SK-N-SH treated with all-trans-retinoic acid at 6 μM for 48 hours (cell line): Measurements from ENCODE around the gene PARD3B.

ENCODE experiments used
- ATAC-seq: fragments of 200-7000 bp; cut with Tn5 transposase; 3 replicates; pipeline ENCODE4 v1.9.1; 2020; ENCODE audit warnings: mild to moderate bottlenecking, moderate library complexity
- ARNTL ChIP-seq: fragments of 450-650 bp; formaldehyde crosslinking; IDR thresholded peaks from 2 replicates; pipeline ENCODE4 v1.5.0; 2020; ENCODE audit warnings: low read depth, mild to moderate bottlenecking, moderate library complexity, borderline replicate concordance
- BACH2 ChIP-seq: fragments of 250-450 bp; sonication (Bioruptor Pico); IDR thresholded peaks from 2 replicates; pipeline ENCODE4 v1.9.0; 2021; ENCODE audit warnings: mild to moderate bottlenecking, borderline replicate concordance
- CSDC2 ChIP-seq: fragments of 250-450 bp; sonication (Bioruptor Pico); IDR thresholded peaks from 2 replicates; pipeline ENCODE4 v1.5.0; 2020; ENCODE audit warnings: mild to moderate bottlenecking, moderate library complexity
- GLIS3 ChIP-seq: fragments of 250-450 bp; sonication (Bioruptor Pico); IDR thresholded peaks from 2 replicates; pipeline ENCODE4 v1.5.0; 2020; ENCODE audit warnings: mild to moderate bottlenecking, moderate library complexity
- ISL1 ChIP-seq: fragments of 250-450 bp; sonication (Bioruptor Pico); IDR thresholded peaks from 2 replicates; pipeline ENCODE4 v2.1.2; 2022; ENCODE audit warnings: mild to moderate bottlenecking, moderate library complexity
- OSR1 ChIP-seq: fragments of 250-450 bp; sonication (Bioruptor Pico); IDR thresholded peaks from 2 replicates; pipeline ENCODE4 v1.8.0; 2022; ENCODE audit warnings: moderate library complexity, mild to moderate bottlenecking, inconsistent platforms
- PPARA ChIP-seq: fragments of 250-450 bp; sonication (Bioruptor Pico); IDR thresholded peaks from 2 replicates; pipeline ENCODE4 v1.5.0; 2020; ENCODE audit warnings: mild to moderate bottlenecking, borderline replicate concordance
- RARB ChIP-seq: fragments of 250-450 bp; sonication (Bioruptor Pico); IDR thresholded peaks from 2 replicates; pipeline ENCODE4 v1.8.0; 2021; ENCODE audit warnings: mild to moderate bottlenecking, moderate library complexity
- TCF4 ChIP-seq: fragments of 250-450 bp; sonication (Bioruptor Pico); IDR thresholded peaks from 2 replicates; pipeline ENCODE4 v1.8.0; 2021; ENCODE audit warnings: mild to moderate bottlenecking, moderate library complexity, borderline replicate concordance
- TOX ChIP-seq: fragments of 250-450 bp; sonication (Bioruptor Pico); IDR thresholded peaks from 2 replicates; pipeline ENCODE4 v1.8.0; 2021; ENCODE audit warnings: mild to moderate bottlenecking, moderate library complexity, borderline replicate concordance
- ZC3H10 ChIP-seq: fragments of 250-450 bp; sonication (Bioruptor Pico); IDR thresholded peaks from 2 replicates; pipeline ENCODE4 v1.5.1; 2021; ENCODE audit warnings: mild to moderate bottlenecking, moderate library complexity
- ZFP3 ChIP-seq: fragments of 250-450 bp; sonication (Bioruptor Pico); IDR thresholded peaks from 2 replicates; pipeline ENCODE4 v1.5.0; 2020; ENCODE audit warnings: mild to moderate bottlenecking, moderate library complexity
- ZFP30 ChIP-seq: fragments of 450-650 bp; formaldehyde crosslinking; IDR thresholded peaks from 2 replicates; pipeline ENCODE4 v1.5.0; 2022; ENCODE audit warnings: mild to moderate bottlenecking, moderate library complexity
- ZNF70 ChIP-seq: fragments of 450-650 bp; formaldehyde crosslinking; IDR thresholded peaks from 2 replicates; pipeline ENCODE4 v1.5.0; 2020; ENCODE audit warnings: mild to moderate bottlenecking, moderate library complexity
- ZNF8 ChIP-seq: fragments of 450-650 bp; formaldehyde crosslinking; IDR thresholded peaks from 2 replicates; pipeline ENCODE4 v1.5.0; 2020; ENCODE audit warnings: mild to moderate bottlenecking, moderate library complexity
- TF ChIP-seq, protein P1 (sequence below): fragments of 250-450 bp; sonication (Bioruptor Pico); IDR thresholded peaks from 2 replicates; pipeline ENCODE4 v1.8.0; 2020; ENCODE audit warnings: mild to moderate bottlenecking, moderate library complexity, borderline replicate concordance
- TF ChIP-seq, protein P2 (sequence below): fragments of 250-450 bp; sonication (Bioruptor Pico); IDR thresholded peaks from 2 replicates; pipeline ENCODE4 v1.5.1; 2020; ENCODE audit warnings: low read depth, mild to moderate bottlenecking, moderate library complexity
- TF ChIP-seq, protein P3 (sequence below): fragments of 250-450 bp; sonication (Bioruptor Pico); IDR thresholded peaks from 2 replicates; pipeline ENCODE4 v1.5.0; 2020; ENCODE audit warnings: mild to moderate bottlenecking, moderate library complexity

Gene PARD3B

DNA sequence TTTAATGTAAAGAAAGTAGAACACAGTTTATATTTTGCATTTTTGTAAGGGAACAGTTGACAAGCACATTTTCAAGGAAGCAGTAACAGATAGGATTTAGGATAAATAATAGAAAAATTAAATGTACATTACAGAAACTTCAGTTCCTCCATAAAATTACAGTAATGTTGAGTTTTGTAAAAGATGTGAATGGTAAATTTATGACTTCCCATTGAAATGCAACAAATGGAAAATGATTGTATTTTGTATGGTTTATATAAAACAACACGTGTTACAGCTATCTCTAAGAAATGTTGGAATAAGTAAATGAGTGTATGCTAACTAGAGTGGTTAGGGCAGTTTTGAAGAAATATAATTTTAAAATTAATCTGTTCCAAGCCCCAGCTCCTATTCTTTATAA lies 227.3 kb downstream of the PARD3B start:
- TF ChIP-seq ZNF8 (CRISPR knock-in tag) (no peak), ARNTL (CRISPR knock-in tag) (no peak), TCF4 (CRISPR knock-in tag) (no peak), CSDC2 (CRISPR knock-in tag) (no peak), BACH2 (no peak), GLIS3 (CRISPR knock-in tag) (no peak)
- TF ChIP-seq, protein P1, sequence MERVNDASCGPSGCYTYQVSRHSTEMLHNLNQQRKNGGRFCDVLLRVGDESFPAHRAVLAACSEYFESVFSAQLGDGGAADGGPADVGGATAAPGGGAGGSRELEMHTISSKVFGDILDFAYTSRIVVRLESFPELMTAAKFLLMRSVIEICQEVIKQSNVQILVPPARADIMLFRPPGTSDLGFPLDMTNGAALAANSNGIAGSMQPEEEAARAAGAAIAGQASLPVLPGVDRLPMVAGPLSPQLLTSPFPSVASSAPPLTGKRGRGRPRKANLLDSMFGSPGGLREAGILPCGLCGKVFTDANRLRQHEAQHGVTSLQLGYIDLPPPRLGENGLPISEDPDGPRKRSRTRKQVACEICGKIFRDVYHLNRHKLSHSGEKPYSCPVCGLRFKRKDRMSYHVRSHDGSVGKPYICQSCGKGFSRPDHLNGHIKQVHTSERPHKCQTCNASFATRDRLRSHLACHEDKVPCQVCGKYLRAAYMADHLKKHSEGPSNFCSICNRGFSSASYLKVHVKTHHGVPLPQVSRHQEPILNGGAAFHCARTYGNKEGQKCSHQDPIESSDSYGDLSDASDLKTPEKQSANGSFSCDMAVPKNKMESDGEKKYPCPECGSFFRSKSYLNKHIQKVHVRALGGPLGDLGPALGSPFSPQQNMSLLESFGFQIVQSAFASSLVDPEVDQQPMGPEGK (CRISPR knock-in tag): no peak
- no peak for ATAC-seq

DNA sequence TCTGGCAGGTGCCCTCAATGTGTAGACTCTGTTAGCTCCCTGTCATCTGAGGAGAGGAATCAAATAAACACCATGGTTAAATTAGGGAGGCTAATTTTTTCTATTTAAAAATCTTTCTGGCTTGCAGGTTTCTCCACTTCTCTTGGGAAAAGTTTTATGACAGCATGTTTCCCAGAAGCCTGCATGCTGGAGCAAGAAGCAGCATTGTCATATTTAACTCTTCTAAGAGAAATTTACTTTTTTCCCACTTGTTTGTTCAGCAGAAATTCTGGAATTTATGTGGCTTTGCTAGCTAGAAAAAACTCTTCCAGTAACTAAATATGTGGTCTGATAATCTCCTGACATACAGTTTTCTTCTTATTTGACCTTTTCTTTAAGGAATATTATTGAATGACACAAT lies 230.5 kb downstream of the PARD3B start:
- no peak for TF ChIP-seq GLIS3 (CRISPR knock-in tag)
- no peak for TF ChIP-seq CSDC2 (CRISPR knock-in tag)
- TF ChIP-seq ZFP3 (CRISPR knock-in tag): no peak
- TF ChIP-seq ISL1 (CRISPR knock-in tag): no peak
- TF ChIP-seq, protein P2, sequence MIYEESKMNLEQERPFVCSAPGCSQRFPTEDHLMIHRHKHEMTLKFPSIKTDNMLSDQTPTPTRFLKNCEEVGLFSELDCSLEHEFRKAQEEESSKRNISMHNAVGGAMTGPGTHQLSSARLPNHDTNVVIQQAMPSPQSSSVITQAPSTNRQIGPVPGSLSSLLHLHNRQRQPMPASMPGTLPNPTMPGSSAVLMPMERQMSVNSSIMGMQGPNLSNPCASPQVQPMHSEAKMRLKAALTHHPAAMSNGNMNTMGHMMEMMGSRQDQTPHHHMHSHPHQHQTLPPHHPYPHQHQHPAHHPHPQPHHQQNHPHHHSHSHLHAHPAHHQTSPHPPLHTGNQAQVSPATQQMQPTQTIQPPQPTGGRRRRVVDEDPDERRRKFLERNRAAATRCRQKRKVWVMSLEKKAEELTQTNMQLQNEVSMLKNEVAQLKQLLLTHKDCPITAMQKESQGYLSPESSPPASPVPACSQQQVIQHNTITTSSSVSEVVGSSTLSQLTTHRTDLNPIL (CRISPR knock-in tag): no peak
- TF ChIP-seq ZC3H10: no peak
- no peak for TF ChIP-seq ZNF70
- TF ChIP-seq, protein P3, sequence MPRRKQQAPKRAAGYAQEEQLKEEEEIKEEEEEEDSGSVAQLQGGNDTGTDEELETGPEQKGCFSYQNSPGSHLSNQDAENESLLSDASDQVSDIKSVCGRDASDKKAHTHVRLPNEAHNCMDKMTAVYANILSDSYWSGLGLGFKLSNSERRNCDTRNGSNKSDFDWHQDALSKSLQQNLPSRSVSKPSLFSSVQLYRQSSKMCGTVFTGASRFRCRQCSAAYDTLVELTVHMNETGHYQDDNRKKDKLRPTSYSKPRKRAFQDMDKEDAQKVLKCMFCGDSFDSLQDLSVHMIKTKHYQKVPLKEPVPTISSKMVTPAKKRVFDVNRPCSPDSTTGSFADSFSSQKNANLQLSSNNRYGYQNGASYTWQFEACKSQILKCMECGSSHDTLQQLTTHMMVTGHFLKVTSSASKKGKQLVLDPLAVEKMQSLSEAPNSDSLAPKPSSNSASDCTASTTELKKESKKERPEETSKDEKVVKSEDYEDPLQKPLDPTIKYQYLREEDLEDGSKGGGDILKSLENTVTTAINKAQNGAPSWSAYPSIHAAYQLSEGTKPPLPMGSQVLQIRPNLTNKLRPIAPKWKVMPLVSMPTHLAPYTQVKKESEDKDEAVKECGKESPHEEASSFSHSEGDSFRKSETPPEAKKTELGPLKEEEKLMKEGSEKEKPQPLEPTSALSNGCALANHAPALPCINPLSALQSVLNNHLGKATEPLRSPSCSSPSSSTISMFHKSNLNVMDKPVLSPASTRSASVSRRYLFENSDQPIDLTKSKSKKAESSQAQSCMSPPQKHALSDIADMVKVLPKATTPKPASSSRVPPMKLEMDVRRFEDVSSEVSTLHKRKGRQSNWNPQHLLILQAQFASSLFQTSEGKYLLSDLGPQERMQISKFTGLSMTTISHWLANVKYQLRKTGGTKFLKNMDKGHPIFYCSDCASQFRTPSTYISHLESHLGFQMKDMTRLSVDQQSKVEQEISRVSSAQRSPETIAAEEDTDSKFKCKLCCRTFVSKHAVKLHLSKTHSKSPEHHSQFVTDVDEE (CRISPR knock-in tag): no peak
- ATAC-seq: no peak

DNA sequence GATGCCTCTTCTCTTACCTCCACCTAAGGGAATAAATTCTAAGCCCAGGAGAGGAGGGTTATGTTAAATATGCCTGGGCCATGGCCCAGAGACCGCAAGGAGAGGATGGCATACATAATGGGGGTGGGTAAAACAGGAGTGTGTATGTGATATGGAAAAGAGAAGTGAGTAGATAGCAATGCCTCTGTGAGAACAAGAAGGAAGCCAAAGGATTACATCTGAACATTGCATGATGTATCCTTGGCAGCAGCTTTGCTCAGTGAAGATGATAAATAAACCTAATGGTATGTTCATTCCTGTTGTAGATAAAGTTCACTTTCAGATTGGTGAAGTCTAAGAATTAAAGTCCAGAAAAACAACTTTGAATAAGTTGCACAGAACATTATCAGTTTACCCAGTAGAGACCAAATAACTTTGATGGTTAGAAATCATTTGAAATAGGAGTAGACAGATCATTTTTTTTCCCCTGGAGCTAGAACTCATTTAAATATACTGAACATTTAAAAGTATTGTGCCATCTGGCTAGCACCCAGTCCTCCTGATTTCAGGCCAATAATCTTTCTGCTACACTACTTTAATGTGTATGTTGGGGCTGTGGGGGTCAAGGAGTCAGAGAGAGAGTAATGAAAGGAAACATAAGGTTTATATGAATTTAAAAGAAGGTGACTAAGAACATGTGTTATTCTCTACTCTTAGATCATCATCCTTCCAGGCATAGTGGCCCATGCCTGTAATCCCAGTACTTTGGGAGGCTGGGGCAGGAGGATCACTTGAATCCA lies 231.7 kb downstream of the PARD3B start:
- no peak for ATAC-seq
- no peak for TF ChIP-seq ZC3H10
- TF ChIP-seq, all 23 proteins: peak for 0

DNA sequence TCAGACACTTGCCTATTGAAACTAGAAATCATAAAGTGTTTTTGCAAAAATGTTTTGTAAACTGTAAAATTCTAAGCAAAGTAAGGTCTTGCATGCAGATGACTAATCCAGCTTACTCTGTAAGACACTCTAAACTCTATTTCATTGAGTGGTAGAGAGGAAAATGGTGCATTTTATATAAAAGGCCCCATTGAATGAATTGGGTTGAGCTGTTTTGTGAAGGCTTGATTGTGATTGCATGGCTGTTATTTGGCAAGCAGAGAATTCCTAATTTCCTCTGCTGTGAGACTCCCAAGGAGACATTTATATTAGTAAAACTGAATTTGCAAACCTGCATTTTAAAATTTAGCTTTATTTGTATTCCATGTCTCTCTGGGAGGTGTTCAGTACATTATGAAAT lies 234.5 kb downstream of the PARD3B start:
- ATAC-seq: no peak
- TF ChIP-seq ZNF8 (CRISPR knock-in tag): no peak
- no peak for TF ChIP-seq TCF4 (CRISPR knock-in tag)
- no peak for TF ChIP-seq RARB (CRISPR knock-in tag)
- TF ChIP-seq, protein P3 (CRISPR knock-in tag): no peak

DNA sequence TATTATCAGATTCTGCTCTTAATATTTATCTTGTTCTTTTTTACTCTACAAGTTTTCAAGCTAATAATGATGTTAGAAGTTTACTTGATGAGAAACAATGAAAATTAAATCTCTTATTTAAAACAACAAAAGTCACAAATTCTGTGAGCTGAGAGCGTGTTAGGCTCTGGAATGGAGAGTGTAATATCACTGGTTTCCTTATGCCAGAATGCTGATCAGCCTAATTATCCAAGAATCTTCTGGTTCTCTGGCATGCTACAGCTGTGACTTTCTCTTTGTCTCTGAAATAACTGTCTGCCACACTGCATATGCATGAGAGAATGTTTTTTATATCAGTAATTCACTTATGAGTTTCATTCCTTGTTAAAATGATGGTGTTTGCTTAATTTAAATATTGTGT lies 236.7 kb downstream of the PARD3B start:
- ATAC-seq: no peak
- TF ChIP-seq PPARA (CRISPR knock-in tag): no peak
- no peak for TF ChIP-seq ARNTL (CRISPR knock-in tag)
- no peak for TF ChIP-seq TOX (CRISPR knock-in tag)
- TF ChIP-seq ZFP30 (CRISPR knock-in tag): no peak
- no peak for TF ChIP-seq BACH2
- no peak for TF ChIP-seq CSDC2 (CRISPR knock-in tag)
- TF ChIP-seq OSR1 (CRISPR knock-in tag): no peak
- no peak for TF ChIP-seq ZNF8 (CRISPR knock-in tag)
- TF ChIP-seq, protein P3 (CRISPR knock-in tag): no peak
- TF ChIP-seq RARB (CRISPR knock-in tag): no peak
- no peak for TF ChIP-seq TCF4 (CRISPR knock-in tag)
